ENCODE measurements around the gene PSMA3. TPM values are rescaled to one million over a fixed set of nuclear protein-coding genes. Genes with fewer than 3 reads are reported as not detected.

PSMA3 gene
- total RNA-seq, 6 donors from 2014 or later, result 49.2 to 164 (median 153) TPM

GRCh38 chr14:58292187-58292586 is 47.5 kb downstream of the PSMA3 start:
- Histone ChIP-seq H3K27me3 (no peaks in the 10 kb centered on the region), H3K4me3 (no peak overlapping the region), H3K4me1 (peaks cover 26 to 58% (median 52%) of the 10 kb centered on the region in 4 donors), H3K27ac (no peak overlapping the region), H3K9me3 (no peaks in the 10 kb centered on the region), H3K36me3 (peaks cover 18 to 84% (median 45%) of the 10 kb centered on the region in 4 donors)
- TF ChIP-seq EP300 (IDR thresholded peaks at IDR 0.05) (no peak), POLR2A (IDR thresholded peaks at IDR 0.05) (no peak), CTCF (IDR thresholded peaks at IDR 0.05) (no peak), POLR2AphosphoS5 (IDR thresholded peaks at IDR 0.05) (no peak)
- 86 to 89% methylated on average over 3 of the region's 3 CpGs for WGBS, 2 donors
- no peak for ATAC-seq (ENCODE audit: low FRiP score in 2 of 2)
- no peak for DNase-seq

GRCh38 chr14:58294201-58294600 is 49.6 kb downstream of the PSMA3 start:
- ATAC-seq (ENCODE audit: low FRiP score in 2 of 2), result no peak
- DNase-seq, result no peak
- Histone ChIP-seq H3K27ac (no peak overlapping the region), H3K4me3 (no peak overlapping the region), H3K27me3 (no peaks in the 10 kb centered on the region), H3K9me3 (no peaks in the 10 kb centered on the region), H3K36me3 (peaks cover 17 to 63% (median 40%) of the 10 kb centered on the region in 4 donors), H3K4me1 (peaks cover 26 to 54% (median 45%) of the 10 kb centered on the region in 4 donors)
- 80 to 89% methylated on average over 7 of the region's 7 CpGs for WGBS, 2 donors
- no peak for TF ChIP-seq POLR2AphosphoS5 (IDR thresholded peaks at IDR 0.05)
- TF ChIP-seq EP300 (IDR thresholded peaks at IDR 0.05), result no peak
- TF ChIP-seq CTCF (IDR thresholded peaks at IDR 0.05), result no peak
- TF ChIP-seq POLR2A (IDR thresholded peaks at IDR 0.05), result no peak

- Histone ChIP-seq H3K9me3 (no peaks in the 10 kb centered on the region), H3K27me3 (no peaks in the 10 kb centered on the region), H3K4me1 (peaks cover 36 to 64% (median 49%) of the 10 kb centered on the region in 4 donors), H3K27ac (peak overlapping the region; percentile 95 to 99 (median 97)), H3K4me3 (peak overlapping the region; percentile 42 to 95 (median 84)), H3K36me3 (peaks cover 3 to 42% (median 21%) of the 10 kb centered on the region in 4 donors)
- ATAC-seq (ENCODE audit: low FRiP score in 2 of 2), result no peak
- 7 to 10% methylated on average over 3 of the region's 3 CpGs for WGBS, 2 donors
- no peak for TF ChIP-seq EP300 (IDR thresholded peaks at IDR 0.05)
- no peak for TF ChIP-seq POLR2AphosphoS5 (IDR thresholded peaks at IDR 0.05)
- TF ChIP-seq POLR2A (IDR thresholded peaks at IDR 0.05), result no peak
- TF ChIP-seq CTCF (IDR thresholded peaks at IDR 0.05), result no peak
- no peak for DNase-seq
Observed at GRCh38 chr14:58296726-58297125, 52.1 kb downstream of the PSMA3 start.

GRCh38 chr14:58297412-58297761 is 52.7 kb downstream of the PSMA3 start:
- peak overlapping the region; percentile 42 to 95 (median 84) for H3K4me3 ChIP-seq
- H3K27ac ChIP-seq, result peak overlapping the region; percentile 95 to 99 (median 97)
- H3K36me3 ChIP-seq, result peaks cover 3 to 39% (median 24%) of the 10 kb centered on the region in 4 donors
- ATAC-seq (ENCODE audit: low FRiP score in 2 of 2), result peak; percentile 2 to 3
- DNase-seq, result peak in 1 of 2 donors; percentile 69
- no peaks in the 10 kb centered on the region for H3K9me3 ChIP-seq
- TF ChIP-seq POLR2A (IDR thresholded peaks at IDR 0.05), result no peak
- TF ChIP-seq CTCF (IDR thresholded peaks at IDR 0.05), result no peak
- TF ChIP-seq EP300 (IDR thresholded peaks at IDR 0.05), result no peak
- no peak for TF ChIP-seq POLR2AphosphoS5 (IDR thresholded peaks at IDR 0.05)
- peaks cover 36 to 66% (median 43%) of the 10 kb centered on the region in 4 donors for H3K4me1 ChIP-seq
- H3K27me3 ChIP-seq, result no peaks in the 10 kb centered on the region
- WGBS, 2 donors, result 1 to 2% methylated on average over 10 of the region's 10 CpGs

Measured in upper lobe of left lung (tissue), 6 donors.